Measurements from ENCODE around the gene HTT-AS.

Gene HTT-AS

GRCh38 chr4:3082925-3083515, 8.7 kb upstream of the HTT-AS start:
- POLR2A ChIA-PET: no interaction called here
- H3K4me3 ChIP-seq (ENCODE audit: low read depth, low read length): no peak overlapping the region
- no peak for DNase-seq (ENCODE audit: low read depth, low spot score)
- TF ChIP-seq CTCF (IDR thresholded peaks at IDR 0.05; ENCODE audit: insufficient read depth, low read length, missing control alignments): no peak
- CTCF ChIA-PET: interaction anchor here (0.7 to 1.5 kb wide), 5 partner anchors 15 to 398 kb away, joined by 3 to 6 read pairs (median 3); no protein-coding TSS in a partner anchor

- no peak overlapping the region for H3K4me3 ChIP-seq (ENCODE audit: low read depth, low read length)
- DNase-seq (ENCODE audit: low read depth, low spot score): no peak
- POLR2A ChIA-PET: no interaction called here
- CTCF ChIA-PET: interaction anchor here (1.5 kb wide), 1 partner anchor 27 kb away, joined by 6 read pairs; no protein-coding TSS in a partner anchor
- no peak for TF ChIP-seq CTCF (IDR thresholded peaks at IDR 0.05; ENCODE audit: insufficient read depth, low read length, missing control alignments)
Measured at GRCh38 chr4:3079694-3080123, 5.4 kb upstream of the HTT-AS start.

- DNase-seq (ENCODE audit: low read depth, low spot score): no peak
- CTCF ChIA-PET: no interaction called here
- no peak for TF ChIP-seq CTCF (IDR thresholded peaks at IDR 0.05; ENCODE audit: insufficient read depth, low read length, missing control alignments)
Measured at GRCh38 chr4:3077796-3078195, 3.5 kb upstream of the HTT-AS start.

GRCh38 chr4:3075652-3075981, 1.3 kb upstream of the HTT-AS start:
- H3K4me3 ChIP-seq (ENCODE audit: low read depth, low read length): peak overlapping the region; percentile 97
- DNase-seq (ENCODE audit: low read depth, low spot score): no peak
- ChIA-PET POLR2A (interaction anchor here (1.0 kb wide), 1 partner anchor 32 kb away, joined by 4 read pairs; no protein-coding TSS in a partner anchor), CTCF (interaction anchor here (0.9 kb wide), 1 partner anchor 34 kb away, joined by 3 read pairs; no protein-coding TSS in a partner anchor)
- TF ChIP-seq CTCF (IDR thresholded peaks at IDR 0.05; ENCODE audit: insufficient read depth, low read length, missing control alignments): no peak

More at GRCh38 chr4:3077796-3078195, 3.5 kb upstream of the HTT-AS start:
- POLR2A ChIA-PET: no interaction called here
- H3K4me3 ChIP-seq (ENCODE audit: low read depth, low read length): no peak overlapping the region

GRCh38 chr4:3074846-3075651, 711 bp upstream of the HTT-AS start:
- ChIA-PET CTCF (interaction anchor here (0.9 kb wide), 1 partner anchor 33 kb away, joined by 3 read pairs; no protein-coding TSS in a partner anchor), POLR2A (interaction anchor here (1.0 kb wide), 1 partner anchor 33 kb away, joined by 4 read pairs; no protein-coding TSS in a partner anchor)
- no peak for TF ChIP-seq CTCF (IDR thresholded peaks at IDR 0.05; ENCODE audit: insufficient read depth, low read length, missing control alignments)
- no peak for DNase-seq (ENCODE audit: low read depth, low spot score)
- H3K4me3 ChIP-seq (ENCODE audit: low read depth, low read length): peak overlapping the region; percentile 97

All from AG04449 (cell line).